Psoas muscle (tissue), 8 donors: Measurements from ENCODE around the gene WASHC3. TPM values are rescaled to one million over a fixed set of nuclear protein-coding genes. Genes with fewer than 3 reads are reported as not detected.

Source experiments
- ATAC-seq, 4 donors: fragments of 200-7000 bp; cut with Tn5 transposase; one replicate each; pipeline ENCODE4 v1.9.1; 2020; ENCODE audit warnings: moderate library complexity in 3 of 4, mild to moderate bottlenecking in 2 of 4
- DNase-seq, 2 donors: peaks; one replicate each; pipeline ENCODE4 v3.0.0-alpha.2; 2020
- H3K27ac ChIP-seq: fragments of 200-600 bp; one replicate; pipeline ENCODE4 v1.8.0; 2022
- H3K27me3 ChIP-seq, 3 donors: fragments of 200-600 bp in 1 of 3; one replicate each; pipeline versions ENCODE4 v1.6.1 to v1.8.0; 2013 to 2022; ENCODE audit warnings: low read length in 2 of 3, mild to moderate bottlenecking in 2 of 3, moderate library complexity in 1 of 3; ENCODE audit not compliant: insufficient read depth in 3 of 3
- H3K36me3 ChIP-seq, 2 donors: fragments of 200-600 bp in 1 of 2; one replicate each; pipeline versions ENCODE4 v1.6.1 to v1.8.0; 2013 to 2022; ENCODE audit warnings: low read depth in 1 of 2, mild to moderate bottlenecking in 1 of 2, moderate library complexity in 1 of 2; ENCODE audit not compliant: insufficient read depth in 1 of 2
- H3K4me1 ChIP-seq: fragments of 200-600 bp; one replicate; pipeline ENCODE4 v1.8.0; 2022
- H3K4me3 ChIP-seq: fragments of 200-600 bp; one replicate; pipeline ENCODE4 v1.8.0; 2022; ENCODE audit warnings: mild to moderate bottlenecking
- H3K9me3 ChIP-seq: fragments of 200-600 bp; one replicate; pipeline ENCODE4 v1.8.0; 2022
- CTCF ChIP-seq: fragments of 200-600 bp; IDR thresholded peaks from one replicate; pipeline ENCODE4 v1.8.0; 2022; ENCODE audit warnings: antibody characterized with exemption
- WGBS, 3 donors: extraction: QIAGEN DNeasy Blood & Tissue Kit; methylation state at CpG; one replicate each; pipeline versions ENCODE4 v1.1.6 to v1.1.7; 2013; 5-methylcytosine and 5-hydroxymethylcytosine counted together
- intact Hi-C, 2 donors: fragments of 100-400 bp; cut with DNase I; formaldehyde crosslinking; loops; one replicate each; pipeline versions ENCODE4 v1.11.0 to v1.14.2; 2022
- polyA plus RNA-seq, 3 donors: library from polyadenylated mRNA; stranded (reverse); fragments of 200-250 nt; gene quantifications; one replicate each; pipeline ENCODE4 v1.2.3, GENCODE V29; 2013
- total RNA-seq, 4 donors: library from RNA; stranded (reverse); fragmentation: NEBNext Ultra II Directional in 2 of 4; extraction: Animal tissue kit (Norgen Biotek cat#: 25700) in 2 of 4; gene quantifications; one replicate each; pipeline versions ENCODE4 v1.2.1 to v1.2.4, GENCODE V29; 2021 to 2023
- donor health status: healthy with polysubstance abuse.
- donor health status: DM: no; HTN: no; CAD: no; lungs with moderate emphysema.
- donor health status: Bipolar disorder and iron deficiency.
- donor health status: healthy.
- donor health status: DM: yes; HTN: yes; CAD: no.
- donor health status: DM: no; HTN: no; CAD: no.
- donor health status: DM: no; HTN: no; CAD: no.
- donor health status: DM: yes; HTN: yes; CAD: no.

The WASHC3 gene
- total and polyA plus RNA-seq, 7 donors = 25.6 to 71.2 (median 32.7) TPM

DNA sequence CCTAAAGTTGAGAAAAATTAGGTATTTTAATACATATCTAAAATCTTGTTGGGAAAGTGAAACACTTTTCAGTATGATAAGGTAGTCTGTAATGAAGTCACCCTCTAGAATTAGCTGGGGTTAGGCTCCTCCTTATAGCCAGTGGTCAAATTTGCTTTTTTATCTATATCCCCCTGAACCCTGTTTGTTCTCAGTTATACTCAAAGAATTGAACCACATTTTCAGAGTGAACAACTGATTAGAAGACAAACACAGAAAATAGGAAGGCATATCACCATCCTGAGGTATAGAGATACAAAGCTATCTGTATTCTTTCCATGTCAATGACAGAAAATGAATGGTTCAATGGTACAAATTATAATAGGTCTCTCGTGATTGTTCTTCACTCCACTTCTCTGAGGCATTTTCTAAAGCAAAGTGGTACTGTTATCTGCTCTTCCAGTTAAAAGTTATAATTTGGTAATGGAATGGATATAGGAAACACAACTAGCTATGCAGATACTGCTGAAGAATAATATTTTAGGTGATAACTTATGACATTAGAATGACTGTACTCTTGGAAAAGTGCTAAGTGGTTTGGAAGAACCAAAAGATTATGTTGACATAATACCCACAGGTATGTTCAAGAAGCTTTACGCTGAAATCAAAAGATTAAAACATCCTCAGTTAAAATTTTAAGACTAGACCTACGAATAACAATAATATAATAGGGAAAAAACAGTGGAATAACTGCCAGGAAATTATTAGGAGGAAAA, 27.6 kb downstream of the WASHC3 start:
- Histone ChIP-seq H3K27me3 (no peaks in the 10 kb centered on the region), H3K4me1 (no peaks in the 10 kb centered on the region), H3K9me3 (no peaks in the 10 kb centered on the region), H3K36me3 (peaks cover 2 to 74% of the 10 kb centered on the region in 2 donors), H3K4me3 (no peak overlapping the region), H3K27ac (no peak overlapping the region)
- ATAC-seq = no peak
- TF ChIP-seq CTCF = no peak
- WGBS, 3 donors = 61 to 64% (median 63%) methylated on average over 3 of the region's 3 CpGs
- DNase-seq = no peak
- intact Hi-C loops = no loop called here

- no peak for ATAC-seq
- Histone ChIP-seq H3K36me3 (peaks cover 2 to 59% of the 10 kb centered on the region in 2 donors), H3K4me1 (no peaks in the 10 kb centered on the region), H3K27me3 (no peaks in the 10 kb centered on the region), H3K9me3 (no peaks in the 10 kb centered on the region), H3K4me3 (no peak overlapping the region), H3K27ac (no peak overlapping the region)
- intact Hi-C loops = no loop called here
- no peak for TF ChIP-seq CTCF
- no peak for DNase-seq
Observed at GRCh38 chr12:102031852-102032251, 29.9 kb downstream of the WASHC3 start.

GRCh38 chr12:102029141-102029540, 32.6 kb downstream of the WASHC3 start:
- intact Hi-C loops = no loop called here
- Histone ChIP-seq H3K4me1 (no peaks in the 10 kb centered on the region), H3K9me3 (no peaks in the 10 kb centered on the region), H3K27me3 (no peaks in the 10 kb centered on the region), H3K4me3 (no peak overlapping the region), H3K36me3 (peaks cover 0 to 51% of the 10 kb centered on the region in 2 donors), H3K27ac (no peak overlapping the region)
- no peak for TF ChIP-seq CTCF
- DNase-seq (no peak), ATAC-seq (no peak)
- 69 to 75% (median 70%) methylated on average over 4 of the region's 4 CpGs for WGBS, 3 donors

DNA sequence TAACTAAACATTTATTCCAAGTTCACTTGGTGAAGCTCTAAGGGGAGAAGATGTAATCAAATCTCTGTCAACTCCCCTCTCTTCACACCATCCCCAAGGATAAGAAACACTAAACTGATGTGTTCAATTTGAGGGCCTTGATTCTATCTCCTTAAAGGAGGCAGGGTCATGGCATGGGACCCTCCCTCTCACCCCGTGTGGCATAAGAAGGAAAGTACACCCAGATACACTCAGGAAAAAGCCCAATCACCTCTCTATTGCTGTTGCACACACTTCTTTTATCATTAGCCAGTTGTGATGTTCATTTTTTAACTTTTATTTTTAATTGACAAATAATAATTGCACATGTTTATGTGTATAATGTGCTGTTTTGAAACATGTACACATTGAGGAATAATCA, 35.1 kb downstream of the WASHC3 start:
- Histone ChIP-seq H3K27ac (no peak overlapping the region), H3K9me3 (no peaks in the 10 kb centered on the region), H3K4me1 (peaks cover under 1% of the 10 kb centered on the region), H3K27me3 (no peaks in the 10 kb centered on the region), H3K36me3 (peaks cover 0 to 42% of the 10 kb centered on the region in 2 donors), H3K4me3 (no peak overlapping the region)
- no peak for TF ChIP-seq CTCF
- intact Hi-C loops = no loop called here
- no peak for DNase-seq
- no peak for ATAC-seq
- WGBS, 3 donors = 46 to 67% (median 52%) methylated on average over 1 of the region's 1 CpG

- peaks cover 3% of the 10 kb centered on the region for H3K4me1 ChIP-seq
- ATAC-seq = no peak
- H3K27ac ChIP-seq = no peak overlapping the region
- intact Hi-C loops = no loop called here
- 22 to 38% (median 26%) methylated on average over 2 of the region's 2 CpGs for WGBS, 3 donors
- no peak for DNase-seq
- no peaks in the 10 kb centered on the region for H3K9me3 ChIP-seq
- no peak for TF ChIP-seq CTCF
- H3K36me3 ChIP-seq = peaks cover 0 to 39% of the 10 kb centered on the region in 2 donors
- H3K4me3 ChIP-seq = no peak overlapping the region
- no peaks in the 10 kb centered on the region for H3K27me3 ChIP-seq
Observed at GRCh38 chr12:102024765-102025164, 37.0 kb downstream of the WASHC3 start.
